ENCODE results near the gene HTR3A. TPM values are rescaled to one million over a fixed set of nuclear protein-coding genes. Genes with fewer than 3 reads are reported as not detected.

Gene HTR3A
- total and polyA plus RNA-seq, 2 donors (not counting 1 experiment from before 2014, with no cell fraction given) = not detected

- H3K4me2 ChIP-seq (ENCODE audit: extremely low read depth, insufficient read depth, low read length) = no peak overlapping the region
- no peak overlapping the region for H3K9ac ChIP-seq (ENCODE audit: insufficient read depth, low read length)
- no peak for DNase-seq (ENCODE audit: low read depth in 2 of 2)
- no peaks in the 10 kb centered on the region for H3K9me3 ChIP-seq (ENCODE audit: control insufficient read depth, insufficient read depth, low read depth, low read length)
- no peaks in the 10 kb centered on the region for H3K27me3 ChIP-seq (ENCODE audit: control insufficient read depth, insufficient read depth, low read length)
- H3K27ac ChIP-seq (ENCODE audit: insufficient read depth, low read length) = no peak overlapping the region
- H3K4me1 ChIP-seq (ENCODE audit: control insufficient read depth, extremely low read depth, insufficient read depth, low read length) = no peaks in the 10 kb centered on the region
- H4K20me1 ChIP-seq (ENCODE audit: control insufficient read depth, extremely low read depth, insufficient read depth, low read length) = no peaks in the 10 kb centered on the region
- TF ChIP-seq CTCF (conservative IDR thresholded peaks at IDR 0.05 in 1 of 2, IDR thresholded peaks at IDR 0.05 in 1 of 2; ENCODE audit: low read depth in 1 of 2, low read length in 2 of 2) = no peak
- TF ChIP-seq EZH2 (IDR thresholded peaks at IDR 0.05; ENCODE audit: low read length, missing control alignments) = no peak
- H2AFZ ChIP-seq (ENCODE audit: low read length) = no peak overlapping the region
- no peaks in the 10 kb centered on the region for H3K36me3 ChIP-seq (ENCODE audit: control insufficient read depth, insufficient read depth, low read length)
- no peak overlapping the region for H3K4me3 ChIP-seq (replicated peaks in 1 of 4; ENCODE audit: control extremely low read depth in 1 of 4, insufficient read depth in 1 of 4, low read depth in 3 of 4, low read length in 4 of 4)
- H3K79me2 ChIP-seq (ENCODE audit: control insufficient read depth, insufficient read depth, low read length) = no peaks in the 10 kb centered on the region
Observed at GRCh38 chr11:113947994-113948393, 26.9 kb upstream of the HTR3A start.

DNA sequence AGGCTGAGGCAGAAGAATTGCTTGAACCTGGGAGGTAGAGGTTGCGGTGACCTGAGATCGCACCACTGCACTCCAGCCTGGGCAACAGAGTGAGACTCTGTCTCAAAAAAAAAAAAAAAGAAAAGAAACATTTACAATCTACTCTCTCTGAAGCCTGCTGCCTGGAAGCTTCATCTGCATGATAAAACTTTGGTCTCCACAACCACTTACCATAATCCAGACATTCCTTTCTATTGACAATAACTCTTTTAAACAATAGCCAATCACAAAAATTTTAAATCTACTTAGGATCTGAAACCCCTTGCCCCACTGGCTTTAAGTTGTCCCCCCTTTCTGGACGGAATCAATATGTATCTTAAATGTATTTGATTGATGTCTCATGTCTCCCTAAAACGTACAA, 25.0 kb upstream of the HTR3A start:
- Histone ChIP-seq H3K9me3 (ENCODE audit: control insufficient read depth, insufficient read depth, low read depth, low read length) (no peaks in the 10 kb centered on the region), H3K27me3 (ENCODE audit: control insufficient read depth, insufficient read depth, low read length) (no peaks in the 10 kb centered on the region), H3K36me3 (ENCODE audit: control insufficient read depth, insufficient read depth, low read length) (no peaks in the 10 kb centered on the region)

DNA sequence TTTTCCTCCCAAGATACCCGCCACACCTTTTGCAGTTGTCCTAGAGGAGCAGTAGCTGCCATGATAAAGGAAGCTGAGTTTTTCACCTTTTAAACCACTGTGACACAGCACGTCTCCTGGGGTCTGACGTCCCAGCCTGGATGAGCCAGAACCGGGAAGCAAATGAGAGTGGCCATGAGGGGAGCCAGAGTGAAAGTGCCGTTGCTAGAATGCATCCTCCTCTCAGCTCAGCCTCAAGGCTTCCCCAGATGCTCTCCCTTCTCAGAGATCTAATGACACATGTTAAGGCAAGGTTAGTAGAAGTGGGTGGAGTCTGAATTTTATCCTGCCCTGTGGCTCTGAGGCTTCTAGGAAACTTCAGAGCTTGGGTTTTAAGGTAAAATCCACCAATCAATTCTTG, 23.4 kb upstream of the HTR3A start:
- H2AFZ ChIP-seq (ENCODE audit: low read length) = no peak overlapping the region

More for the DNA sequence above, 25.0 kb upstream of the HTR3A start:
- no peak overlapping the region for H3K4me3 ChIP-seq (replicated peaks in 1 of 4; ENCODE audit: control extremely low read depth in 1 of 4, insufficient read depth in 1 of 4, low read depth in 3 of 4, low read length in 4 of 4)
- no peak overlapping the region for H3K4me2 ChIP-seq (ENCODE audit: extremely low read depth, insufficient read depth, low read length)
- no peak overlapping the region for H2AFZ ChIP-seq (ENCODE audit: low read length)
- TF ChIP-seq CTCF (conservative IDR thresholded peaks at IDR 0.05 in 1 of 2, IDR thresholded peaks at IDR 0.05 in 1 of 2; ENCODE audit: low read depth in 1 of 2, low read length in 2 of 2) (no peak), EZH2 (IDR thresholded peaks at IDR 0.05; ENCODE audit: low read length, missing control alignments) (no peak)
- DNase-seq (ENCODE audit: low read depth in 2 of 2) = no peak
- no peak overlapping the region for H3K9ac ChIP-seq (ENCODE audit: insufficient read depth, low read length)
- H3K4me1 ChIP-seq (ENCODE audit: control insufficient read depth, extremely low read depth, insufficient read depth, low read length) = no peaks in the 10 kb centered on the region
- H4K20me1 ChIP-seq (ENCODE audit: control insufficient read depth, extremely low read depth, insufficient read depth, low read length) = no peaks in the 10 kb centered on the region
- no peaks in the 10 kb centered on the region for H3K79me2 ChIP-seq (ENCODE audit: control insufficient read depth, insufficient read depth, low read length)
- H3K27ac ChIP-seq (ENCODE audit: insufficient read depth, low read length) = no peak overlapping the region

More for the DNA sequence above, 23.4 kb upstream of the HTR3A start:
- no peaks in the 10 kb centered on the region for H4K20me1 ChIP-seq (ENCODE audit: control insufficient read depth, extremely low read depth, insufficient read depth, low read length)
- H3K9me3 ChIP-seq (ENCODE audit: control insufficient read depth, insufficient read depth, low read depth, low read length) = no peaks in the 10 kb centered on the region
- H3K4me2 ChIP-seq (ENCODE audit: extremely low read depth, insufficient read depth, low read length) = no peak overlapping the region
- H3K9ac ChIP-seq (ENCODE audit: insufficient read depth, low read length) = no peak overlapping the region
- no peak overlapping the region for H3K27ac ChIP-seq (ENCODE audit: insufficient read depth, low read length)
- DNase-seq (ENCODE audit: low read depth in 2 of 2) = no peak
- H3K27me3 ChIP-seq (ENCODE audit: control insufficient read depth, insufficient read depth, low read length) = no peaks in the 10 kb centered on the region
- TF ChIP-seq EZH2 (IDR thresholded peaks at IDR 0.05; ENCODE audit: low read length, missing control alignments) = no peak
- no peak for TF ChIP-seq CTCF (conservative IDR thresholded peaks at IDR 0.05 in 1 of 2, IDR thresholded peaks at IDR 0.05 in 1 of 2; ENCODE audit: low read depth in 1 of 2, low read length in 2 of 2)
- H3K79me2 ChIP-seq (ENCODE audit: control insufficient read depth, insufficient read depth, low read length) = no peaks in the 10 kb centered on the region
- H3K36me3 ChIP-seq (ENCODE audit: control insufficient read depth, insufficient read depth, low read length) = no peaks in the 10 kb centered on the region
- H3K4me3 ChIP-seq (replicated peaks in 1 of 4; ENCODE audit: control extremely low read depth in 1 of 4, insufficient read depth in 1 of 4, low read depth in 3 of 4, low read length in 4 of 4) = no peak overlapping the region
- no peaks in the 10 kb centered on the region for H3K4me1 ChIP-seq (ENCODE audit: control insufficient read depth, extremely low read depth, insufficient read depth, low read length)
